KOPT-K1 (cell line): ENCODE results near the gene ROBO1.

ENCODE experiments used
- H3K27ac ChIP-seq: fragments of 200-600 bp; sonication (generic); 2 replicates; pipeline ENCODE4 v1.5.1; 2016; ENCODE audit warnings: antibody characterized with exemption, mild to moderate bottlenecking, low read depth, low read length; ENCODE audit not compliant: poor library complexity, severe bottlenecking
- H3K36me3 ChIP-seq: fragments of 200-600 bp; sonication (generic); 2 replicates; pipeline ENCODE4 v1.5.1; 2017; ENCODE audit warnings: antibody characterized with exemption, mild to moderate bottlenecking, low read length, moderate library complexity; ENCODE audit not compliant: insufficient read depth
- H3K9me3 ChIP-seq: fragments of 200-600 bp; sonication (generic); 2 replicates; pipeline ENCODE4 v1.5.1; 2017; ENCODE audit warnings: antibody characterized with exemption, low read length, mild to moderate bottlenecking; ENCODE audit not compliant: insufficient read depth, poor library complexity, severe bottlenecking

The ROBO1 gene

GRCh38 chr3:78863306-78864203 lies 904.2 kb downstream of the ROBO1 start:
- H3K27ac ChIP-seq, result no peak overlapping the region
- no peaks in the 10 kb centered on the region for H3K9me3 ChIP-seq
- H3K36me3 ChIP-seq, result no peaks in the 10 kb centered on the region

DNA sequence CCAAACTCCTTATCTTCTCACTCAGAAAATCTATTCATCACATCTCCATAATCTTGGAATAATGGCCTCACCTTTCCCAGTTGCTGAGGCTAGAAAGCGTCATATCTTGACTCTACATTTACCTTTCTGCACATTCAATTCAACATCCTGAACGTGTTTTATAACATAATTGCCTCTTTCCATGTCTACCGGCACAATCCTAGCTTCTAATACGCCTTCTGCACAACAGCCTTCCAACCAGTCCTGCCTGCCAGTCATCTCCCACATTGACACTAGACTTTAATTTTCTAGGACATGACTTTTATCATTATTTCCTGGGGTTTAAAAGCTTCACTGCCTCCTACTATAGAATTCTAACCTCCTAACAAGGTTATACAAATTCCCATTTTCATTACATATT lies 906.6 kb downstream of the ROBO1 start:
- H3K36me3 ChIP-seq, result no peaks in the 10 kb centered on the region
- no peak overlapping the region for H3K27ac ChIP-seq
- no peaks in the 10 kb centered on the region for H3K9me3 ChIP-seq

- H3K36me3 ChIP-seq, result no peaks in the 10 kb centered on the region
- H3K27ac ChIP-seq, result no peak overlapping the region
- no peaks in the 10 kb centered on the region for H3K9me3 ChIP-seq
Measured at GRCh38 chr3:78860567-78860966, 907.2 kb downstream of the ROBO1 start.

DNA sequence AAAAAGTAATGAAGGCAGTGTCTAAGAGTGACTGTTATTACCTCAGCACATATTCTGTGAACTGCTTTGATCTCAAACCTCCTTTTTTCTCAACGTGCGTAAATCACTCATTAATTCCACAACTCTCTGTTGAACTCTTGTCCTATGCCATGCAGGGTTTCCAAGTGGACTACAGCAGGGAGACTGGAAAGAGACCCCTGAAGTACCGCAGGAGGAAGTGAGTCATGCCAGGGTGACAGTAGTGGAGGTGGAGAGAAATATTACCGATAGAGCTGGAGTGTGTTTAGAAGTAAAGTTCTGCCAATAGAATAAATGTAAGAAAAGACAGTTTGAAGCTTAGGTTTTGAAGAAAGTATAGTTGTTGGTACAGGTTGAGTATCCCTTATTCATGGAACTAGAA lies 908.9 kb downstream of the ROBO1 start:
- H3K27ac ChIP-seq, result no peak overlapping the region
- no peaks in the 10 kb centered on the region for H3K9me3 ChIP-seq
- H3K36me3 ChIP-seq, result no peaks in the 10 kb centered on the region

- no peak overlapping the region for H3K27ac ChIP-seq
- no peaks in the 10 kb centered on the region for H3K9me3 ChIP-seq
- no peaks in the 10 kb centered on the region for H3K36me3 ChIP-seq
Measured at GRCh38 chr3:78858174-78858573, 909.6 kb downstream of the ROBO1 start.

- no peaks in the 10 kb centered on the region for H3K9me3 ChIP-seq
- no peaks in the 10 kb centered on the region for H3K36me3 ChIP-seq
- H3K27ac ChIP-seq, result no peak overlapping the region
Measured at GRCh38 chr3:78857494-78858111, 910.2 kb downstream of the ROBO1 start.

DNA sequence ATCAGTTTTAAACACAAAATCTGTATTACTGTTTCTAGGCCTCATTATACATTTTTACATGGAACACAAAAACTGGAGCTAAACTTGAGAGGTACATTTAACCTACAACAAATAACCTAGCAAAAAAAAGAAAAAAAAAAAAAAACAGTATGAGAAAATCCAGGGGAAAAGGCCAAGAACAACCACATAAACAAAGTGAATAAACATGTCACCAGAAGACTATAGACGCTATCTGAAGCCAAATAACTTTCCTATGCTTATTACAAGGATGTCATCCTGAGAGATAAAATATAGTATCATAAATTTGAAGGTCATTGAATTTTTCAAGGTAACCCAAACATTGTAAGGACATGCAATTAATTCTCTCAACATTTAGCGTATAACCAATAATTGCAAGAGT lies 911.6 kb downstream of the ROBO1 start:
- Histone ChIP-seq H3K9me3 (no peaks in the 10 kb centered on the region), H3K27ac (no peak overlapping the region), H3K36me3 (no peaks in the 10 kb centered on the region)

GRCh38 chr3:78855190-78855589 lies 912.6 kb downstream of the ROBO1 start:
- no peaks in the 10 kb centered on the region for H3K9me3 ChIP-seq
- no peak overlapping the region for H3K27ac ChIP-seq

GRCh38 chr3:78848392-78849288 lies 919.2 kb downstream of the ROBO1 start:
- Histone ChIP-seq H3K36me3 (no peaks in the 10 kb centered on the region), H3K9me3 (no peaks in the 10 kb centered on the region), H3K27ac (no peak overlapping the region)

More at GRCh38 chr3:78855190-78855589, 912.6 kb downstream of the ROBO1 start:
- no peaks in the 10 kb centered on the region for H3K36me3 ChIP-seq

DNA sequence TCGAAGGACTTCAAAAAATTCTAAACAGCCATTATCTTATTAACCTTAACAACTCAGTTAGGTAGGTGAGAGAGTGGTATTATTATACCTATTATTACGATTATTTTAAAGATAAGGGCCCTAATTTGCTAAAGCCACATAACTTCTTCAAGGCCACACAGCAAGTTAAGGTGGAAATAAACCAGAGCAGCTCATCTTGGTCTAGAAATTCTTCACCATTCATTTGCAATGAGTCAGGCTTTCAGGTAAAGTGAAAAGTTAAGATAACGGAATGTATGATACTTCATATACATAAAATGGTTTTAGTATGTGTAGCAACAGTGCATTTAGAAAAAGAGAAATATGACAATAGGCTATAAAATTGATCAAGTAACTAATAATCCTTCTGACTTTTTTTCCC lies 920.2 kb downstream of the ROBO1 start:
- H3K27ac ChIP-seq, result no peak overlapping the region
- H3K36me3 ChIP-seq, result no peaks in the 10 kb centered on the region
- no peaks in the 10 kb centered on the region for H3K9me3 ChIP-seq

DNA sequence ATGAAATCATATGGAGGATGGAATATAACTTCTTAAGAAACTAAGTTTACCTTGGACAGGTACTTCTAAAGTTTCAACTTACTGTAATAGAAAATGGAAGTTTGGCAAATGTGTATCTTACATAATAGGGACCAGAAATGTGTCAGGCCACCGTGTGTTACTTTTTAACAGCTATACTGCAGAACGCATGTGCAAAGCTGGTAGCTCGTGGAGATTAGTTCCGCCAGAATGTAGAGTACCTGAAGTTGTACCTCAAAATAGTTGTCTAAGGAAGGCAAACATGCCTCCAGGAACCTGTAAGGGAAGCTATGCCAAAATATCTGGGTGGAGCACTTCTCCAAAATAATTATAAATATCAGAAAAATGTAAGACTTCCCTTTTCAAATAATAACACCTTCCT lies 920.6 kb downstream of the ROBO1 start:
- Histone ChIP-seq H3K27ac (no peak overlapping the region), H3K36me3 (no peaks in the 10 kb centered on the region), H3K9me3 (no peaks in the 10 kb centered on the region)

GRCh38 chr3:78846718-78847117 lies 921.1 kb downstream of the ROBO1 start:
- Histone ChIP-seq H3K36me3 (no peaks in the 10 kb centered on the region), H3K9me3 (no peaks in the 10 kb centered on the region), H3K27ac (no peak overlapping the region)

DNA sequence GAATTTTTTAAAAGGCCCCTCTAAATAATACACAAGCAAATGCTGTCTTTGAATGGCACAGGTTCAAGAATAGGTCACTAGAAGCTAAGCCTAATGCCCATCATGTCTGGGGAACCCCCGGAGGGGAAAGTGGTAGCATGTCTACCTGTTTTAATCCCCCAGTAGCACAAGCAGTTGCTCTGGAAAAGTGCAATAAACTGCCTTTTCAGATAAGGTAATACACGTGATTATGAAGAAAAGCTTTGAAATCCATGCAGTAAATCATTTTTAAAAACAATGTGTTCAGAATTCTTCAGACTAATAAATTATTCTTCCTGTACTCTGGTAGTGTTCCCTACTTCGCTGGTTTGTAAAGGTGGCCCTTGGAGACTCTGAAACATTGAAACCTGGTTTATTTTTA lies 922.2 kb downstream of the ROBO1 start:
- no peaks in the 10 kb centered on the region for H3K36me3 ChIP-seq
- no peaks in the 10 kb centered on the region for H3K9me3 ChIP-seq
- H3K27ac ChIP-seq, result no peak overlapping the region

GRCh38 chr3:78844307-78844706 lies 923.5 kb downstream of the ROBO1 start:
- no peaks in the 10 kb centered on the region for H3K36me3 ChIP-seq
- no peak overlapping the region for H3K27ac ChIP-seq
- H3K9me3 ChIP-seq, result no peaks in the 10 kb centered on the region

DNA sequence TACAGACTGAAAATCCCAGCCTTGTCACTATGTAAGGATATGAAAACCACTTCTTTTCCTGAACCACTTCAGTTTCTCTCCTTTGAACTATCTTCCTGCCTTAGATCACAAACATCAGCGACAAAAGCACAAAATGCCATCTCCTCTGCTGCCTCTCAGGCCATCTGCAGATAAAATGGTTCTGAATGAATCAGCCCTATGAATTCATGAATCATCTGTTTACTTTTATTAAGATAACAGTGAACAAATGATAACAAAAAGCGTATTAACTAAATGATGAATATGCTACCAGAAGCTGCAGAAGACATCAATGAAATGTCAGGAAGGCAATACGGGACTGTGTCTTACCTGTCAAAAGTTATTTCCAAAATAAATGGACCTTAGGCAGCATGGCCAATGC lies 928.1 kb downstream of the ROBO1 start:
- no peaks in the 10 kb centered on the region for H3K36me3 ChIP-seq
- H3K9me3 ChIP-seq, result no peaks in the 10 kb centered on the region
- H3K27ac ChIP-seq, result no peak overlapping the region
